GM19023 (cell line): ENCODE results near the gene ERFE.
A peak's percentile ranks its signal among the peaks of the same experiment; 100 is the strongest.
"Not testable (repeated sequence)": the region's sequence is repeated elsewhere in the genome, so short reads cannot be mapped to it uniquely, and the experiment has no call there.

Source experiments
- ATAC-seq: cut with Tn5 transposase; IDR thresholded peaks from one replicate; pipeline ENCODE4 v1.9.1; 2021; ENCODE audit warnings: mild to moderate bottlenecking, moderate library complexity; ENCODE audit not compliant: unreplicated experiment

The ERFE gene

DNA sequence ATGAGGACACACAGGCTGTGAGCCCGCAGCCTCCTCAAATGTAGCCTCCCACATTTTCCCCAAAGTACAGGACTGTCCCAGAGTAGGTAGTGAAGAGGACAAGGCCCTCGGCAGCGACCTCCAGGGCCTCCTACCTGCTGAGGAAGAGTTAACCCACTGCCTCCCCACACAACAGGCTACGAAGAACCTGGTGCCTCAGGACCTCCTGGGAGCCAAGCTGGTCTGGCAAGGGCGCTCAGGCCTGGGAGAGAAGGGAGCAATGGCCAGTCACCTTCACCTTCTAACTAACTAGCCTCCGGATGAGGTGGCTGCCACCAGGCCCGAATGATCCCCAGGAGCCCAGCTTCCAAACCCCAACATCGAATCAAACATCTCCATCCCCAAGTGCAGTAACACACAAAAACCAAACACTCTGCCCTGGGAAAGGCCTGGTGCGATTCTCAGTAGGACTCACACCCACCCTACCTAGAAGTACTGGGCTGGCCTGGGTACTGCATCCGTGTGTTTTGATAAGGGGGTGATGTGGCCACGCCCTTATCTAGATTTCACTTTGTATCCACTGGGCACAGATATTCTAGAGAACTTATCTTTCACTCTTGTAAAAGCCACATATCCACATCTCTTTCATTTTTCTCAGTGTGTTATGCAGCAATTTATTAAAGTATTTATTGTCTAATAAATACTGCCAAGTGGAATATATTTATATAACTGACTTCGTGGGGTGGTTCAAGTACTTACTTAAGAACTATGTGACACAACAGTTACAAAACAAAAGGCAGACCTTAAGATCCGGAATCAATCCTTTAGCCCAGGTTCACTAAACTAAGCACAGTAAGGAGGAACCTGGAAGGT is 9.7 kb downstream of the ERFE start:
- ATAC-seq: no peak

DNA sequence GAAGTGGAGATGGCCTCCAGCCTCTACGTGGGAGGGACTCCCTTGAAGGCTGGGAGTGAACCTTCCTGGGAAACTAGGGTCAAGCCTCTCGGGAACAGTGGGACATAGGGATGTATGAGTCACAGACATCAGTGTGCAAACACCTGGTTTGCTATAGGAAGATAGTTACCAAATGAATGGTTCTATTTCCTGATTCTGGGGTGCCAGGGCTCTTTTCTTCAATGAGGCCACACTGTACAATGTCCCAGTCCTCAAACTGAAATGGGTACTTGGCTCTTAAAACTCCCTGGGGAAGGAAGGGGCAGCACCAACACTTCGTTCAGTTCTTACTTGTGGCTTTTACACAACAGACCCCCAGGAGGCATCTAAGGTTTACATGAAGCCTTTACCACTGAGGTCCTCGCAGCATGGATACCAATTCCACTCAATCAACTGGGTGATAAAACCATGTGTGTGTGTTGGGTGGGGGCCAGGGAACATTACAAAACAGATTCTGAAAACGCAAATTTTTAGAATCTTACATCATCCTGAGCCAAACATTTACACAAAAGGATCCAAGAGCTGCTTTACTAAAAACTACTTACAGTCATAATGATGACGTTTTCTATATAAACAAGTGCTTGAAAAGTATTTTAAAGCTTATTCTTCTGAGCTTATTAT is 10.4 kb downstream of the ERFE start:
- ATAC-seq: no peak

DNA sequence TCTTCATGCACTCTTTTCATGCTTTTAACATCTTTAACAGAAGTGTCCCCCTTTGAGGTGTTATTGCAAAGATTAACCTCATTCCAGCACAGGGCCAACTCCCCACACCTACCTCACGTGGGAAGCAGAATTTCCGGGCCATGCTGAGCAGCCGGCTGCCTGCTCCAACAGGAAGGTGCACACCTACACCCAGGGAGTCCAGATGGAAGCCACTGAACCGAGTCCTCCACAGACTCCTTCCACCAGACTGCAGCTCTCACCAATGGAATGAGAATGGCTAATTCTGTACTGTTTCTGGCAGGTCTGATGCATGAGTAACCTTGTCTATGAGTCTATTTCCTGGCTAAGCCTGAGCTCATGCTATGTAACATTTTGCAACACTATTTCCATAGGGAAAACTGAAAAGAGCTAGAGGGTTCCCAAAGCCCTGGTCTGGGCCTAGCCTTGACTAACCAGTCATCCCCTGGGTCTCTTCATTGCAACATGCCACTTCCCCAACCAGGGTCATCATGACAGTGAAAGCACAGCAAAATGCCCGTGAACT is 11.0 kb downstream of the ERFE start:
- no peak for ATAC-seq

DNA sequence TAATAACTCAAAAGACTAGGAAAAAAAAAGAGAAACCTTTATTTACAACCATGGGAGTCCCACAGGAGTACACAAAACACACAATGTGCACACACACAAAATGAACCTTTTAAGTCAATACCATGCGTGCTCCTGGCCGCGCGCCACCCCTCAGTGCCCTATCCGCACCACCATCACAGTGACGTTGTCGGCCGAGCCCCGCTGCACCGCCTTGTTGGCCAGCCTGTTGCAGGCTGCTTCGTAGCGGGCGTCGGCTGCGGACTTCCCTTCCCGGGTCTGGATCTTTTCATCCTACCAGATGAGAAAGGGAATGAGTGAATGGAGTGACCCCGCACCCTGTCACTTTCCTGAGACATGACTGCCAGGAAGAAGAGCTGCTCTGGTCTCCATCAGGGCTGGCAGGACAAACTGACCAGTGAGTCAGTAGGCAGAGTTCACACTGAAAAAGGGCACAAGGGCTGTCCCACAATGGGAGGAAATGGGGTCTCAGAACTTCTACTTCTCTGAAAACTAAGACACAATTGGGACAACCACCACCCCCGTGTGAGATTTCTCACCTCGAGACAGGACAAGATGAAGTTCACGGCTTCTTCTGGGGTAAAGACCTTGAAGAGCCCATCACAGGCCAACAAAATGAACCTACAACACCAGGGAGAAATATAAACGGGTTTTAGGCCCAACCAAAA is 11.8 kb downstream of the ERFE start:
- ATAC-seq: no peak

DNA sequence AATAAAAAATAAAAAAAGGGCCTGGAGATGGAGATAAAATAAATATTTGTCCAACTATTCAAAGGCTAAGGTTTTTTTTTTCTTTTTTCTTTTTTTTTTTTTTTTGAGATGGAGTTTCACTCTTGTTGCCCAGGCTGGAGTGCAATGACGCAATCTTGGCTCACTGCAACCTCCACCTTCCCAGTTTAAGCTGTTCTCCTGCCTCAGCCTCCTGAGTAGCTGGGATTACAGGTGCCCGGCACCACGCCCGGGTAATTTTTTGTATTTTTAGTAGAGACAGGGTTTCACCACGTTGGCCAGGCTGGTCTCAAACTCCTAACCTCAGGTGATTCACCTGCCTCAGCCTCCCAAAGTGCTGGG is 12.3 kb downstream of the ERFE start:
- ATAC-seq: not testable (repeated sequence)

DNA sequence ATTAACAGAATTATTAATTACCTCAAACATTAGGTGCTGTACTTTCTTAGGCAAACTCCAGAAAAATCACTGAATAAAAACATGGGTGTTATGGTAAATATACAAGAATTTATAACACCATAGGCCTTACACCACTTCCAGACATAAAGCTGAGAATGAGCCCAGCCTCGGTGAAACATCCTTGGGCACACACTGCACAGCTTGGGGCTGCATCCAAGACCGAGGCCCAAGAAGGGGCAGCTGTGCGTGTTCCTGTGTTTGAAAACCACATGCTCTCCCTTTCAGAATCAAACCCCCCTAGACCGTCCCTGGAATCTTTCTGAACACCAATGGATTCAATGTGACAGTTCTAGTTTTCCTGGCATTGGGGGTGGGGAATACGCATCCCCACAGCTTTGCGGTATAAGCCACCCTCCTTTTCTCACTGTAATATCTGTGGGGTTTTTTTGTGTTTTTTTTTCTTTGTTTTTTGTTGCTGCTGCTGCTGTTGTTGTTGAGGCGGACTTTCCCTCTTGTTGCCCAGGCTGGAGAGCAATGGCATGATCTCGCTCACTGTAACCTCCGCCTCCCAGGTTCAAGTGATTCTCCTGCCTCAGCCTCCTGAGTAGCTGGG is 12.9 kb downstream of the ERFE start:
- no peak for ATAC-seq

DNA sequence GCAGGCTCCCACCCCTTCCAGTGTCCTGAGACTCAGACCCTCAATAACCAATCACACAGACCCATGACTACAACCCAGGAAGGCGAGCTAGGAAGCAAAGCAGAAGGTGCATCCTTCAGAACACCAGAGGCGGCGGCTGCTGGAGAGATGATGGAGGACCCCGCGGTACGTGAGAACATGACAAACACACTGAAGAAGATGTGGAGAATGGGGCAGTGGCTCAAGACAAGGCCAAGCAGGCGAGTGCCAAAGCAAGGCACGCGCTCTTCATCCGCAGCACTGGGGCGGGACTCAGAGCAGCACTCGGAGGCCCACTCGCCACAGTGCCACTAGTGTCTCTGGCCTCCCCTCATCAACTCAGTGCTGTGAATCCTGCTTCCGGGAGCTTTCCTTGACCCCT is 13.7 kb downstream of the ERFE start:
- no peak for ATAC-seq

DNA sequence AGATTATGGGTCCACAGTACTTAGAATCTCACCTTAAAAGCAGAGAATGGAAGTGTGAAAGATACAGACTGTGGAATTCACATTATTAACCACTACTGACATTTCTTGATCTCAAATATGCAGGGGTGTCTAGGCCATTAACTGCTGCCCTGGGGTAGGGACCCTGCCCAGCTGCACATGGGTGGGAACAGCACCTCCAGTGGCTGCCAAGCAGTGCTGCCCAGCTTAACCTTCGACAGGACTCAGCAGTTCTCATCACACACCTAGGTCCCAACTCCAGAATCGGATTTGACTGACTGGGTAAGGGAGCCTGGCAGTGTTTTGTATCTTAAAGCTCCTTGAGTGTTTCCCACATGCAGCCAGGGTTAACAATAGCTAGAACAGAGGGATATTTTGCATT is 14.9 kb downstream of the ERFE start:
- ATAC-seq: no peak

DNA sequence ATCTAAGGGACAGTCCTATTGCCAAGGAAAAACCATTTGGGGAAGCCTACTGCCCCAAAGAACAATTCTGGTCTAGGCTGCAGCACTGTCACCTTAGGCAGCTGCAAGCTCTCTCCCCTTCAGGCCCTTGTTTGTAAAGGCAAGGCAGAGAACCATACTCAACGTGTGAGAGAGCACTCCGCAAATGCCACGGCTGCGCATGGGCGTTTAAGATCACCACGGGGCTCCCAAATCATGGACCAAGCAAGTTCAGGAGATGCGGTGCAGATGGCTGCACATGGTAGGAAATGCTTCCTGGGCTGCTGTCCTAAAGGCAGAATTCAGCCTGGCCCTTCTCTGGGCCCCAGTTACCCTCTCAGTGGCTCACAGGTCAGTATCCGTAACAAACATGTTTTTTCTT is 15.5 kb downstream of the ERFE start:
- no peak for ATAC-seq

DNA sequence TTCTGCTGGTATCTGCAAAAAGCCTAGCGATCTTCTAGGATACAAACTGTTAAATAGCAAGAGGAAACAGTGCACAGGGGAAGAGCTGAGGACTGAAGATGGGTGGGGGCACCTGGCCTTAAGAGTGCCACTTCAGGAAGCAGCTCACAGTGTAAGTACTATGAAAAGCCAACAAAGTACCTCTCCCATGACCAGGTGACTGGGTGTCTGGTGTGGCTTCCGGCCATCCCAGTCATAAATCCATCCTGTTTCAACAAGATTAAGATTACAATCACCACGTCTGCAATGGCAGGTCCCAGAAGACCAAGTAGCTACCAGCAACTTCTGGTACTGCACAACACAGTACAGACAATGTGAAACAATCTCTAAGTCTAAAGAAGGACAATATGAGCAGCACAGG is 15.9 kb downstream of the ERFE start:
- no peak for ATAC-seq

DNA sequence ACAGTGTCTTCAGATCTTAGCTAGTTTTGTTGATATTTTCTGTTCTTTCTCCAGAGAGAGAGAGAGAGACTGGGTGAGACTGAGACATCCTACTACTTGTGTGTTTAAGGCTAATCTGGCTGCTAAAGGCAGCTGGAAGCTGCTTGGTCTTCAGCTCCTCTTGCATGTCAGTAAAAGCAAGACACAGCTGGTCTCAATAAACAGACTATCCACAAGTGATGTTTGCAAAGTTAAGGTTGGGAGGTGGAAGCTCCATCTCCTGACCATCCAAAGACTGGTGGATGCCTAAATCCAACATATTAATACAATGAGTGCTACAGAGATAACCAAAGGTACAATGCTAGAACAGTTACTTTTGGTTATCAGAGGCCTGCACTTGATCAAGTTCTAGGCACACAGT is 17.8 kb downstream of the ERFE start:
- ATAC-seq: no peak

DNA sequence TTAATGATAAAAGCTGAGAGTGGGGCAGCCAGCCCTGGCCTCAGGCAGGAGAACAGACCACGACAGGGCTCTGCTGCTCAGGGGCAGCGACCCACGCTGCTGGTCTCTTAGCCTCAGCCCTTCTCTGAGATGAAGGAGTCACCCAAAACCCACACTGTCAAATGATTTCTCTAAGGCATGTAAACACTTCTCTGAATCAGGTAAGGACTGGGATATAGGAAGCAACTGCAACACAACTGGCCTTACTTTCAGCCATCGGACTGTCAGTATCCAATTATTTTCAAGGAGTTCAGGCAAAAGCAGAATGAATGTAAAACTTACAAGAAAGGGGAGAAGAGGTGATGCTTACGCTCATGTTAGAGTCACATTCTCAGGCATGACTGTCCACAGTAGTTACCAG is 21.8 kb downstream of the ERFE start:
- no peak for ATAC-seq

DNA sequence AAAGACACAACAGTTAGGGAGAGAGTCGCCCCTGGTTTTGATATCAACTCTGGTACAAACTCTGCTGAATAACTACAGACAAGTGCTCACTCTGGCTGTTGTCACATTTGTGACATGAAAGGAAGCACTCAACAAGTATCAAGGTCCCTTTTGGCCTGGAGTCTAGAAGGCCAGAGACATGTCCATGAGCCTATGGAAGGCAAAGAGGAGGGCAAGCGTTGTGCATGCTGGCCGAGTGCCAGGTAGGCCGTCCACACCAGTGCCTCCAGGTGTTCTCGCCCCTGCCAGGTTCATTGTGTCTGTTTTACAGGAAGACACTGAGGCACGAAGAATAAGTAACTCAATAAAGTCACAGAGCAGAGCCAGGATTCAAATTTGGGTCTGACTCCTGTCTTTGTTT is 23.6 kb downstream of the ERFE start:
- ATAC-seq: no peak

DNA sequence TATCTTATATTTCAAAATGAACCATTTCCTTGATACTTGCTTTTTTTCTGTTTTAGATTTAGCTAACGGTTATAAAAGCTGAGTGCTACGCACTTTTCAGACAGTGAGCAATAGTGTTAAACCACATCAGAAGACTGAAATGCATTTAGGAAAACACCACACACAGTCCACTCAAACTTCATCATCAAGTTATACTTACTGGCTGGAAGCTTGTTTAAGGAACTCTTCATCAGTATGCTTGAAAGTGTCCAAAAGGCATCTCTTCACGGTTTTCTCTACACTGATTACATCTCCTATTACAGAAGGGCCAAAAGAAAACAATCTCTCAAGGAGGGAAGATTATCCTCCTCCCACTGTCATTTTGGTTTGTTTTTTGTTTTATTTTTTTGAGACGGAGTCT is 25.1 kb downstream of the ERFE start:
- no peak for ATAC-seq

DNA sequence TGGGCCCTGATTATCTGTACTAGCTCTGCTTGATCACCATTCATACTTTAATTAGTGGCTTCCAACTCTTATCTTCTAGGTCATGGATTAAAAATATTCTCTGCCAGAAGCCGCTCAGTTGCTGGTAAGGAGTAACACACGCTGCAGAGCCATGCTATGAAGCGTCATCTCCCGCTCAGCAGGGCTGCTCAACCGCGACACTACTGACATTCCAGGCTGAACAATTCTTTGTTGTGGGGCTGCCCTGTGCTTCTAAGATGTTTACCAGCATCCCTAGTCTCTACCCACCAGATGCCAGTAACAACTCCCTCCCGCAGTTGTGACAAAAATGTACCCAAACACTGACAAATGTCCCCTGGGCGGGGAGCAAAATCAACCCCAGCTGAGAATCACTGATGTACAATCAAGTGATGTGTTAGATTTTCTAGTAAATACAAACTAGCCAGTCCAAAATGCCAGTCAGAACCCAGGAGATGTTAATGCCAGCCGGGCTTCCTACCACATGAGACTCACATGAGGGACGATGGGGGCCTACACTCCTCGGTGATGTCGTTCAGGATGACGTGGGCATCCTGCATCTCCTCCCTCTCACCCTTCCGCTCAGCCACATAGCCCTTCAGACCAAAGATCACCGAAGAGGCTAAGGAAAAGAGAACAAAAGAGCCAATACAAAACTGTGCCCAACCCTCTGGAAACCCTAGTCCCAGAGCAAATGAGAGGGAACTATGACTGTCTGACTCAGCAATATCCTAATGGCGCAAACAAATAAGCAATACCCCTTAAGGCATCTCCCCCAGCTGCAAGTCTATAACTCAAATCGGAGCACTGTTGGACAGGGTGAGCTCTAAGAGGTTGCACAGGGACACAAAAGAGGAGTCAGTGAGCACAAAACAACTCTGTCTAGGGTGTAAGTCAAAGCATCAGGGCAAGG is 29.1 kb downstream of the ERFE start:
- no peak for ATAC-seq

DNA sequence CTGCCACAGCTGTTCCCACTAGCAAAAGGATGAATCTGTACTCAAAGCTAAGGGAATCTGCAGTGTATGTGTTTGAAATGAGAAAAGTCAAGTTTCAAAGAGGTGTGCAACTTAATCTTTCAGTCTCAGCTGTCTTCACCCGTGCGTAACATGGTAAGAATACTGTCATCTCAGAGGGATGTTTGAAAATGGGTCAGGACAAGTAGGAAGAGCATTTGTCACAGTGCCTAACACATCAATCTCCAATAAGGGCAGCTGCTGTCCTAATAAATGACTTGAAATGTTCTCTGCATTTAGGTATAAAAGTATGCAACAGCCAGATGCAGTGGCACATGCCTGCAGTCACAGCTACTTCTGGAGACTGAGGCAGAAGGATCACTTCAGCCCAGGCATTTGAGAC is 31.7 kb downstream of the ERFE start:
- no peak for ATAC-seq

DNA sequence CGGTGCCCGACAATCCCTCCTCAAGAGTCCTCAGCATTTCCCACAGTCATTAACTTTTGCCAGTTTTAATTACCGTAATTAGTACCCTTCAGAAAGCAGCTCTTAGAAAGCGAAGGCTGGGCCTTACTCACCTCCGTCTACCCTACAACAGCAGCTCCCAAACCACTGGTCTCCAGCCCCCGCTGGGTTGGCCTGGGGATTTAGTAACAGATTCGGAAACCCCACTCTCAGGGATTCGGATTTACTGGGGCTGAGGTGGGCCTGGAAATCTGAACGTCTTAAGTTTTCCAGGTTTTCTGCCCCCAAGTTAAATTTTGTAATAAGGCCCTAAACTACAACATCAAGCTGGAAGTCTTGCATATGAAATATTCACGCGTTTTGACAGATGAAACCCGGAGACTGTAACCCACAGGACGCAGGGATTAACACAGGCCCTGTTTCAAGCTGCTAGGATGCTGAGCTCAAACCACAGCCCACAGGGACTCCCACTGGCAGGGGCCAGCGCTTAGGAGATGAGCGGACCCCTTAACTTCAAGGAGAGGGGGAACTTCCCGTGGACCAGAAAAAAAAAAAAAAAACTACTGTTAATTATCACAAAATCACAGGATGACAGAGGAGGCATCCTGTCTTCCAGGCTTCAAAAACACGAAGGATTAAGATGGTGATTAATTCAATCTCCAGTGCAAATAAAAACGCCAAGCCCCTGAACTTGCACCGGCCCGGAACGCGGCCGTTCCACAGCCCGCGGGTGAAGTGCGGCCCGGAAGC is 43.7 kb downstream of the ERFE start:
- no peak for ATAC-seq

DNA sequence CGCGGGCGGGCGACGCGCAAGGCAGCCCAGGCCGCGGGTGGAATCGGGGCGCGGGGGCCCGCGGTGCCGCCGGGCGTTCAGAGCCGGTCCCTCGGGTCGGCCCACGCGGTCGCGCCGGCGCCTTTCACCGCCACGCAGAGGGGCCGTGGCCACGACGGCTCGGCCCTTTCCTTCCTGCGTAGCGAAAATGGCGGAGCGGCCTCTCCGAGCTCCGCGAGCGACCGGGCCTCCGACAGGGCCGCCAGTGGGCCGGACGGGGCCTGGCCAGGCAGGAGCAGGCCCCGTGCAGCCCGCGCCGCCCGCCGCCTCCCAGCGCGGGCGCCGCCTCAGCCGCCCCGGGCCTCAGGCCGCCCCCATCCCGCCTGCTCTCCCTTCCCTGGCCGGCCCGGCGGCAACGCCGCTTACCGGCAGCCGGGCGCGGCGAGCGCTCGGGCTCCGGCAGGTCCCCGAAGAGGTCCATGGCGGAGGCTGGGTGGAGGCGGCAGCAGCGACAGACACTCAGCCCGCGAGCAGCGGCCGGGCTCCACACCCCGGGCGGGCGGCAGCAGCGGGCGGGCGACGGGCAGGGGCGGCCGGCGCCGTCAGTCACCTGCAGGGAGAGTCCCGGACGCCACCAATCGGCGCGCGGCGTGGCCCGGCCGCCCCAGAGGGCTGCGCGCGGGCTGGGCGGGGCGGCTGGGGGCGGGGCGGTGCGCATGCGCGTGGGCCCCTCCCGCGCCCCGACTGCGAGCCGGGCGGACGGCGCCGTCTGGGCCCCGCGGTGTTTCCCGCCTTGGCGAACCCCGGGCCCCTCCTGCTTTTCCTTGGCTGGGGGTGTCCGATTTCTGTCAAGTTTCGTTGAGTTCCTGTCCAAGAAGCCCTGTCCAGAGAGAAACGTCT is 44.6 kb downstream of the ERFE start, which contains the start of gene ILKAP:
ILKAP (minus strand) TSS at position 602 of the 879 bp plus-strand sequence; CDS start at position 460, 142 bp downstream.
- peak; percentile 97 for ATAC-seq
